NCI-H2196 treated with DMSO at 0.1 percent for 48 hours (cell line): ENCODE measurements around the gene RFNG.

Experiments
- DNase-seq: peaks from one replicate; lab custom pipeline; 2025; ENCODE audit not compliant: unreplicated experiment; lab: John Stamatoyannopoulos, UW

RFNG gene

DNA sequence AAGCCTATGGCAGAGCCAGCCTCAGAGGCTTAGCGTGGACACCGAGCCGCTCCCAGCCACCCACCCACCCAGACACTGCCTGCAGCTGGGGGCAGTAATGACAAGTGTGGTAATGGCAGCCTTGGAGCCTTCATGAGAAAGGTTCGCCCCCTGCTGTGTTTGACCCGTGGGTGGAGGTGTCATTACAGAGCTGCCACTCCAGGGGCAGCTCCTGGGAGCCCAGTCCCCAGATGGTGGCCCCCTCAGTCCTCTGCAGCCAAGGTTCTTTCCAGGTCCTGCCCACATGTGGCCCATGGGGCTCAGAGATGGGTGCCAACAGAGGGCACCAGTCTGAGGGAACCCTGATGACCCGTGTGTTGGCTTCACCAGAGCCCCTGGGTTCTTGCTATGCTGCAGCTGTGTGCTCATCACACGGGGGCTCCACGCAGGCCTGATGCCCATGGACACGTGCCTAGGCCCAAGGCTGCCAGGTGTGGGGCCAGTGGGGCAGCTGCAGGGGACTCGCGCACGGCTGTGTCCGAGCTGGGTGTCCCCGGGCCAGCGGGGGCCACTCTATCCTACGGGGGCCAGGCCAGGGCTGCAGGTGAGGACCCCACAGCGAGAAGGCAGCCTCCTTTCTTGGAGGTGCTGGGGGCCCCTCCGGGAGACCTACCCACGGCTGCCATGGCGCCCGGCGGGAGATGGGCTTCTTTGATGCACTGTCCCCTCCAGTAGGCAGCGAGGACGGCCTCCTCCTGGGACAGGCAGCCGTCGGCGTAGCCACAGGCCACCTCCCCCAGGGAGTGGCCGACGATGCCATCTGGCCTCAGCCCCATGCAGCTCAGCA is 38.3 kb upstream of the RFNG start:
- DNase-seq, result no peak

DNA sequence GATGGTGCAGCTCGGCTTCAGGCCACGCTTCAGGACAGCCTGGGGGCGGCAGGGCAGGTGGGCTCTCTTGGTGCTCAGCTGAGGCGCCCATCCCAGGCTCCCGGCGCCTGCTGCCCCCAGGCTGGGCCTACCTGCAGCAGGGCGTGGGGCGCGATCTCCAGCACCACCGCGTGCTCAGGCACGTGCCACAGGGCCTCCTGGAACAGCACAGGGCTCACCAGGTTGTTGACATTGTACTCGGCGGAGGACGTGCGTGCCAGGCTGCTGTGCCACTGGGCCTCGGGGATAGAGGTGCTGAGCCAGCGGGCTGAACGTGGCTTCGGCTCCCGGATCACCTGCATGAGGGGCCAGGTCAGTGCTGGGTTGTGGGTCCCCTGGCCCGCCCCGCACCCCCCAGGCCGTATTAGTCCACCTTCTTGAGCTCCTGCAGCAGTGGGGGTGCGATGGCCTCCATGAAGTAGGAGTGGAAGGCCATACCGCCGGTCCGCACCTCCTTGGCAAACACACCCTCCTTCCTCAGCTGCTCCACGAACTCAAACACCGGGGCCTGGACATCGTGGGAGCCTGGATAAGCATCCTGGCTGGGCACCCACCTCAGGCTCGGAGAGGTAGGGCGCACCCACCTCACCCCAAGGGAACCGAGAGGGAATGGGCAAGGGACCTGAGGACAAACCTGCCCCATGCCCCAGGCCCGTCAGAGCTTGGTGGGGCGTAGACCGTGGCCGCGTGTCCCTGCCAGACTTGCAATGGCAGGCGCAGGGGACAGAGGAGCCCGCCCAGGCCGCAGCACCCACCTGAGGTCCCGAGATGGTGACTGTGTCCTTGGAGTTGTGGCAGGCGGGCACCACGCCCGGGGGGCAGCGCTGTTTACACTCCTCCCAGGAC is 37.5 kb upstream of the RFNG start:
- no peak for DNase-seq

DNA sequence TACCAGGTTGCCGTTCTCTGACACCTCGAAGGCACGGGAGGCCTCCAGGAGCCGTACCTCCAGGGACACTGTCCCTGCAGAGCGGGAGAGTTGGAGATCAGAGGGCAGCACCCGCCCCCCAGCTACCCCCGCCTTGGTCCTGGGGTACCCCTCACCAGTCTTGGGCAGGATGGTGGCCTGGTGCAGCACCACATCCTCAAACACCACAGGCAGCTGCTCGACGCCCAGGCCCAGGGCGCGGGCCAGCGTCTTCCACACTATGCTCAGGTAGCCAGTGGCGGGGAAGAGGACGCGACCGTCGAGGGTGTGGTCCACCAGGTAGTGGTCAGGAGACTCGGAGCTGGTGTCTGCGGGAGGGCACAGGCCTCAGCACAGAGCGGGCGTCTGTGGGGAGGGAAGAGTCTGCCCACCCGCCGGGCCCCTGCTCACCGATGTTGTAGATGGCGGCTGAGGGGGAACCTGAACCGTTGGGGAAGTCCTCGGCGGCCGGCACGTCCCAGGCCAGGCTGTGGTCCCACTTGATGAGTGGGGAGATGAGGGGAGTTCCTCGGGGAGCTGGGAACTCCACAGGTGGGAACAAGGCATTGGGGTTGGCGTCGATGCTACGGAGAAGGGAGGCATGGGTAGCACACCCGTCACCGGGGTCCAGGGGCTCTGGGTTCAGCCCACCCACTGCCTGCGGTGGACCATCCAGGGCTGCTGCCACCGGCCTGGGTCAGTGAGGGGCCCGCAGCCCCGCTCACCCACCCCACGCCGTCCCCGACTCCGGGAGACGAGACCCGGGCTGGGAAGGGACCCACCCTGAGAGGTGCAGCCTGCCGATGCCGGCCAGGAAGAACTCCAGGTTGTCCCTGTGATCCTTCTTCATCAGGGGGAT is 36.6 kb upstream of the RFNG start:
- no peak for DNase-seq

DNA sequence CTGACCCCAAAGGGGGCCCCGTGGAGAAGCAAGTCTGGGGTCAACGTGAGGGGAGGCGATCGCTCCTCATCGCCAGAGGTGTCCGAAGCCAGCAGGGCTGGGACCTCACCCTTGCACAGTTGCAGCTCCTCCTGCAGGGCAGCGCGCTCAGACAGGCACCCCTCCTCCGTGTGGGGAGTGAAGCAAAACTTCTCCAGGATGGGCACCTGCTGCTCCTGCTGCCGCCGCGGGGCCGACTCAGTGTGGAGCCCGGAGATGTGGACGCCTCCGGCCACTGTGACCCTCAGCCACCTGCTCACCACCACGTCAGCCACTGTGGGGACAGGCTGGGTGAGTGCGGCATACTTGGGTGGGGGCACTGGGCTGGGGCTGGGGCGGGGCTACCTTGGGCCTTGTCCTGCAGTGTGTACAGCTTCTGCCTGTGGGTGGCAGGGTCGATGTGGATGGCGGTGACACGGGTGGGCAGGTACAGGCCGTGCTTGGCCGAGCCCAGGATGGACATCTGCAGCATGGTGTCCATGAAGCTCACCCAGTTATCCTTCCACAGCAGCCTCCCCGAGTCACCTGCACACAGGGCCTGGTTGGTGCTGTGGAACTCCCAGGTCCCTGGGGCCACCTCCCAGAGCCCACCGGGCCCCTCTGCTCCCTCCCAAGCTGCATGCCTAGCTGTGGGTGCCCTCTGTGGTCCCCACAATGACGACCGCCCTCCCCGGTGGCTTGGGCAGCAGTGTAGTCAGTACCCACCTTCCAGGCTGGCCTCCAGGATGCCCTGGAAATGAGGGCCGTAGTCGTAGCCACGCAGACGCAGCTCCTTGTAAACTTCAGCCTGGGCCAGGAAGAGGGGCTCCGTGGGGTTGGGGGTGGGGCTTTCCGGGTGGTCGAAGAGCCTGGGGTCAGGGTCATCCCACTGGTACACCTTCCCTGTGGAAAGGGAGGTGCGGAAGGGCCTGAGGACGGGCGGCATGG is 35.6 kb upstream of the RFNG start:
- no peak for DNase-seq

DNA sequence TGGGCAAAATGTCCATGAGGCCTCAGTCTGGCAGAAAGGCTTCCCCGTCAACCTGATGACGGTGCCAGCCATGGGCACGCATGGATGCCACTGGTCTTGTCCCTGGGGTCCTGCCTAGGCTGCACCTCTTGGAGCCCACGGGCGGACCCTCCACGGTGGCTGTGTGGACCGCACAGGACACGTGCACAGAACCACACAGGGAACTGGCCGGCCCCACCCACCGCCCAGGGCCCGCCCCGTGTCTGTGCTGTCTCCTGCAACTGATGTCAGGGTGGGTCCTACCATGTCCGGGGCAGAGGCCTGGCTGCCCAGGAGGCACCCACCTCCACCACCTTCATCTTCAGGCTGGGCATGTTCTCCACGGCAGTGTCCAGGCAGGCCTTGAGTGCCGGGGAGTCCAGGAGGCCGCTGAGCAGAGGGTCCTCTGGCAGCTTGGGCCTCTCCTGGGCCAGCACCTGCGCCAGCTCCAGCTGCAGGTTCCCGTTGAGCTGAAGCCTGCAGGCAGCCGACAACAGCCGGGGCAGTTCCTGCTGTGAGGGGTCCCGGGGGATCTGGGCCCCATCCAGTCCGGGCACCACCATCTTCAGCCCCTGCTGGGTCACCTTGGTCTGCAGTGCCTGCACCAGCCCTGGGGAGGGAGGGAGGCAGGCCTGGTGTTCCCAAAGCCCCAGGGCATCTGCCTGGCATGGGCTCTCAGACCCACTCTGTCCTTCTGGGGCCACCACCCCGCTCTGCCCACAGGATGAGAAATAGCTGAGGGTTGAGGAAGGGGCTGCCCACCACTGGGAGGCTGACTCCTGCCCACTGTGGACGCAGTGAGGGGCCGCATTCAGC is 34.5 kb upstream of the RFNG start:
- no peak for DNase-seq

DNA sequence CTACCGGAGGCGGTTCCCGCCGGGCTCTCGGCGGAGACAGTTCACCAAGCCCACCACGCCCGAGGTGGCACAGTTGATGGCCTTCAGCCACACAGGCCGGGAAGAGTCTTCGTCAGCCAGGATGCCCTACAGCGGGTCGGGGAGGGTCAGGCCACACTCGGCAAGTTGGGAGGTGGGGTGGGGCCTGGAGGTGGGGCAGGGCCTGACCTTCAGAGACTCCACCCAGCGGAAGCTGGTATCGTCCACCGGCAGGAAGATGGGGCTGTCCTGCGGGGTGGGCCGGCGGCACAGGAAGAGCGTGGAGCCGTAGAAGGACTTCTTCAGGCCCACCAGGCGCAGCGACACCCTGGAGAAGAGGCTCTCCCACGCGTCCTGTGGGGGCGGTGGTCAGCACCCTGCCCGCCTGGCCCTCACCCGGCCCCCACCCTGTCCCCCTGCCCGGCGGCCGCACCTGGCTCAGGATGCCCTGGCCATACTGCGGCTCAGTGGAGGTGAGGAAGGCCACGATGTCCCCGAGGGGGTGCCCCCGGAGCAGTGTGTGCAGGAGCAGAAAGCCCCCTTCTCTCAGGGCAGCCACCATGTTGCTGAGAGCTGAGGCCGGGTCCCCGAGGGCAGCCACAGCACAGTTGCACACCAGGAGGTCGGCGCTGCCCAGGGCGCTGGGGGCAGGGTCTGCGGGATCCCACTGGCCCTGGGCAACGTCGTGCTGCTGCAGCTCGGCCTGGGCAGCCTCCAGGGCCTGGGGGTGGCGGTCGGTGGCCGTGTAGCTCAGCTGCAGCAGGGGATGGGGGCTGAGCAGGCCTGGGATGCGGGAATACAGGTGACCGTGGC is 33.6 kb upstream of the RFNG start:
- no peak for DNase-seq

DNA sequence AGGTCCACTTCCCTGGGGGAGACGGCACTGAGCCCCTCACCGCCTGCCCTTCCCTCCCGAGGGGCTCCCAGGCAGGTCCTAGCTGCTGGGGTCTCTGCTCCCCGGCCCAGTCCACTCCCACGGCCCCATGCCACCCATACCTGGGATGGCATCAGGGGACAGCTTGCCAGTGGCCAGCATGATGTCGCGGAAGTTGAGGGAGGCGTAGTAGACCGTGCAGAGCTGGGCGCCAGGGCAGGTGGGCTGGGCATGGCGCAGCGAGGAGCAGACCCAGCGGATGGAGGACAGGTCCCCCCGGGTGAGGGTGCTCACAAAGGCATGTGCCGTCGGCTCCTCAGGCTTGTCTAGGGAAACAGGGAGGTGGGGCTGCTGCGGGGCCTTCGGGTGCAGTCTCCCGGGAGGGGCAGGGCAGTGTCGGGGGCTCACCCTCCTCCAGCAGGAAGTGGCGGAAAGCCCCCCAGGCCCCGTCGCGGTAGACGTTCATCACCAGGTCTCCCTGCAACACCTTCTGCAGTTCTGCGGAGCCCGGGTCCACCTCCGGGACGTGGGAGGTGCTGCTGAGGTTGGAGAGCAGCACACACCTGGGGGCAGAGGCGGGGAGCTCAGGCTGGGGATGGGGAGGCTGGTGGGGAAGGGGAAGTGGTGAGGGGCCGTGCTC is 32.9 kb upstream of the RFNG start:
- DNase-seq, result no peak

DNA sequence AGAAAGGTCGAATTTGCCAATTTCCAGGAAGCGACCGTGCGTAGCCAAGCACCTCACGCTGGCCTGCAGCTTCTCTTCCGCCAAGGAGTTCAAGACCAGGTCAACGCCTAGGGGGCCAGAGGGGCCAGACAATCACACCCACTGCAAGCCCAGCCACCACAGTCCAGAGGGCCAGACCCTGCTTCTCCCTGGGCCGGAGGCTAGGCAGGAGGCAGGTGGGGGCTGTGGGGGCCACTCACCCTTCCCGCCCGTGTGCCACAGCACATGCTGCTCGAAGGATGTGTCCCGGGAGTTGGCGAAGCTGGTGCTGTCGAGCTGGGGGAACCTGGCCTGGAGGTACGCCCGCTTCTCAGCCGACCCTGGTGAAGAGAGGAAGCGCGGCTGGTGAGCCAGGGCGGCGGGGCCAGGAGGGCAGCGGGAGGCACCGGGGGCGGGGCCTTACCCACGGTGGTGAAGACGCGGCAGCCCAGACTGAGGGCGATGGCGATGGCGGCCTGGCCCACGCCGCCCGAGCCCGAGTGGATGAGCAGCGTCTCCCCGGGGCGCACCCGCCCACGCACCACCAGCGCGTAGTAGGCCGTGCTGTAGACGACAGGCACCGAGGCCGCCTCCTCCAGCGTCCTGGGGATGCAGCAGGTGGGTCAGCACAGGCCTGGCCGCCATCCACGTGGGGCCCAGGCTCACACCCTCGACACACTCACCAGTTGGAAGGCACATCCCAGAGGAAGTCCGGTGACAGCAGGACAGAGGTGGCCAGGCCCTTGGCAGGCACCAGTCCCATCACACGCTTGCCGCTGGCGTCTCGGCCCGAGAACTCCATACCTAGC is 32.1 kb upstream of the RFNG start:
- DNase-seq, result no peak

DNA sequence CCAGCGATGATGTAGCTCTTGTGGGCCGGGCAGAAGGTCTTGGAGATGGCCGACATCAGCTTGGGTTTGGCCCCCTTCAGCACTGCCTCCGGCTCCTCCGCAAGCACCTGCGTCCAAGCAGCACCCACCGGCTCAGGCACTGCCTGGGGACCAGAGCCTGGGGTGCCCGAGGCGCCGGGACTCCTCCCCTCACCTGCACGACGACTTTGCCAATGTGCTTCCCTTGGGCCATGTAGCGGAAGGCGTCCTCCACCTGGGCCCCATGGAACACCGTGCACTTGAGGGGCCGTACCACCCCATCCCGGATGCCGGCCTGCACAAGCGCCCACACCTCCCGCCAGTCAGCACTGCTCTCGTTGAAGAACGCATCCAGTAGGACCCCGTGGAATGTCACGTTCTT is 31.4 kb upstream of the RFNG start:
- no peak for DNase-seq

DNA sequence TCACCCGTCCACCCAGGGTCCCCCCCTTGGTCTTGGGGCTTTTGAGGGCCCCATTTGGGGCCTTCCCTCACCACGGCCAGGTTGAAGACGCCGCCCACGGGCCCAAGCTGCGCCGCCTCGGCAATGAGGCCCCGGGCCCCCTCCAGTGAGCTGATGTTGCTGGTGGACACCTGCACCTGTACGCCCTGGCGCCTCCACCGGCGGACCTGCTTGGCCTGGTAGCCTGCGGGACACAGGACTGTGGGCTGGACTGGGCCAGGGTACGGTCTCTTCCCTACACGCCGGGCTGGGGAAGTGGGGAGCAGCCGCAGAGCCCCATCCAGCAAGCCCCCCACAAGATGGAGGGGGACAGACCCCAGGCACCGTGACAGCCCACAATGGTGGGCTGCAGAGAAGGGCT is 30.8 kb upstream of the RFNG start:
- DNase-seq, result no peak

DNA sequence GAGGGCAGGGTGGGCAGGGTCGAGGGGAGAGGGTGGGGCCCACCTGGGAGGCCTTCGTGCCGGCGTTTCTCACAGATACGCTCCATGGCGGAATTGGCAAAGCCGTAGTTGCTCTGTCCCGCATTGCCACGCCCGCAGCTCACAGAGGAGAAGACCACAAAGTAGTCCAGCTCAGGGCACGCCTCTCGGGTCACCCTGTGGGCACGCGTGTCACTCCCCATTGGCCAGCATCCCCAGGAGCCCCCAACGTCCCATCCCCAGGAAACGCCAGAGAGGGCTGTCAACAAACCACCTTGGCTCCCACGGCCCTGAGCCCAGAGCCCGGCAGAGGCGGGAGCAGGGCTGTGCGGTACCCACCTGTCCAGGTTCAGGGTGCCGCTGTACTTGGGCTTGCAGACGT is 30.4 kb upstream of the RFNG start:
- no peak for DNase-seq

DNA sequence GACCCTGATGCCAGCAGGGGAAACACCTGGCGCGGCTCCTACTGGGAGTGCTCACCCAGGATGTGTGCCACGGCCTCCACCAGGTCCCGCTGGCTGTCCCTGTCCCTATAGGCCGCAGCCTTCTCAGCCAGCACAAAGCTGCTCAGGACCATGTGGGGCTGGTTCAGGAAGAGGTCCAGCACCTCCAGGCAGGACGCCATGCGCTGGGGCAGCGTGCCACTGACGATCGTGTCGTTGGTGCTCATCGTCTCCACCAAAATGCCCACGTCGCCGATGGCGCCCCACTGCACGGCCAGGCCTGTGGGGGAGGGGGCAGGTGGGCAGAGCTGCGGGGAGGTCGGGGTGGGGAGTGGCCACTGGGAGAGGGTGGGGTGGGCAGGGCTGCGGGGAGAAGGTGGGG is 29.9 kb upstream of the RFNG start:
- DNase-seq, result no peak

DNA sequence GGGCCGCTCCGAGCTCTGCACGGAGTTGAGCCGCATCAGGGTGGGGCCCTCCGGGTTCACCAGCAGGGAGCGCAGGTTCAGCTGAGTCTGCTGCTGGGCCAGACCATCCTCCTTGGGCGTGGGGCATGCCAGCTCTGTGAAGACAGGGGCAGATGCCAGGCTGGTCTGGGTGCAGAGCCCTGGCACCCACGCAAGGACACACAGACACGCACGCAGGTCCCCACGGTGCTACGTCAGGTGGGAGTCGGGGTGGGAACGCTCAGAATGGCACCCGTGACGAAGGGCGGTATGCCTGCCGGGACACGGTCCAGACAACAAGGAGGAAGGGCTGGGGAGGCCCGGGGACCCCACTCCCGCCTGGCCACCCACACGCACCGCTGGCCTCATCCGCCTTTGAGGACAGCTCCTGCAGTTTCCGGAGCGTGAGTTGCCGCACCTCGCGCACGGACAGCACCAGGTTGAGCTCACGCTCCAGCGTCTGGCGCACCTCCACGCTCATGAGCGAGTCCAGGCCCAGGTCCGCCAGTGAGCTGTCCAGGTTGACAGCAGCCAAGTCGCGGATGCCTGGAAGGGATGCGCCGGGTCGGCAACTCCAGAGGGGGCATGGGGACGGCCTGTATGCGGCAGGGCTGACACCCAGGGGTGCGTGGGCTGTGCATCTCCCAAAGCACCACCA is 29.3 kb upstream of the RFNG start:
- DNase-seq, result no peak

DNA sequence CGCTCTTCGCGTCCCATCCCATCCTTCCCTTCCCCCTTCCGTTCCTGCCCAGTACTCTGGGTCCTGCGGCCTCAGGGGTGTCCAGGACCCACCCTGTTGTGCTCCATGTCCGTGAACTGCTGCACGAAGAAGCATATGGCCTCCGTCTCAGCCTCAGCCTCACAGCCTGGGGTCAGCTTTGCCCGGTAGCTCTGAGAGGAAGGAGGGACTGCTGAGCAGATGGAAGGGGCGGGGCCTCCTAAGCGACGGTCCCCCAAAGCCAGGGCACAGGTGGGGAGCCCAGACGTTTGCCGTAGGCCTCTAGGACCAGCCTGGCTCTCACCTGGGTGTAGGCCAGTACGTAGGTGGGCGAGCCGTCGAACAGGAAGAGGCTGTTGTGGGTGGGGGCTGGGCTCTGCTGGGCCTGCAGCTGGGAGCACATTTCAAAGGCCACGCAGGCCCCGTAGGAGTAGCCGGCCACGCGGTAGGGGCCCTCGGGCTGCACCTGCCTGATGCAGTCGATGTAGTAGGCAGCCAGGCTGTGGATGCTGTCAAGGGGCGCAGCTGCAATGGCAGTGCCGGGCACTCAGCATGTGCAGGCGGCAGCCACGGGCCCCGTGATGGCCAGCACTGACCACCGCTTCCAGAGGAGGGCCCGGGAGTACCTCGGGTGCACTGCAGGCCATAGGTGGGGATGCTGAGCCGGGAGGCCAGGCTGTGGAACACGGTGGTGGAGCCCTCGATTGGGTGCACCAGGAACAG is 28.6 kb upstream of the RFNG start:
- DNase-seq, result no peak

DNA sequence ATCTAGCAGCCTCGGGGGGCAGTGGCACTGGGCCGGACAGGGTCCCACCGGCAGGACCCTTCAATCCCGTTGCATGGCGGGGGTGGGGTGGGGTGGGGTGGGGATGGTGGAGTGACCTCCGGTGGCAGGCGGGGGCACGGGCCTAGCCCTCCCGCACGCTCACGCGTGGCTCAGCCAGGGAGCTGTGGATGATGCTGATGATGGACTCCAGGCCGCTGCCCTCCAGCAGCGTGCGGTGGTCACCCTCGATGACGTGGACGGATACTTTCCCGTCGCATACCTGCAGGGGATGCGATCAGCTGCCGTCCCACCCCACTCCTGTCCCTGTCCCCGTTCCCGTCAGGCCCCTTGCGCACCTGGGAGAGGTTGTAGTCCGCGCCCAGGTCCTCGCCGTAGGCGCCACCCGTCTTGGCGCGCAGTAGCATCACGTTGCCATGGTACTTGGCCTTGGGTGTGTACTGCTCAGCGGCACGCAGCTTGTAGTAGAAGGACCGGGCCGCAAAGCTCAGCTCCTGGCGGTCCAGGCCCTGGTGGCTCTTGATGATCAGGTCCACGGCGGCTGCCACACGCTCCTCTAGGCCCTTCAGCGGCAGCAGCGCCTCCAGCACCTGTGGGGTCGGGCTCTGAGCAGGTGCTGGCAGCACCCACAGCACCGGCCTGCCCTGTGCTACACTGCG is 27.5 kb upstream of the RFNG start:
- no peak for DNase-seq
